GM18870 (cell line): ENCODE measurements around the gene ENPP7.

Experiments
- ATAC-seq: cut with Tn5 transposase; IDR thresholded peaks from one replicate; pipeline ENCODE4 v1.9.1; 2021; ENCODE audit warnings: moderate library complexity; ENCODE audit not compliant: unreplicated experiment

ENPP7 gene, protein sequence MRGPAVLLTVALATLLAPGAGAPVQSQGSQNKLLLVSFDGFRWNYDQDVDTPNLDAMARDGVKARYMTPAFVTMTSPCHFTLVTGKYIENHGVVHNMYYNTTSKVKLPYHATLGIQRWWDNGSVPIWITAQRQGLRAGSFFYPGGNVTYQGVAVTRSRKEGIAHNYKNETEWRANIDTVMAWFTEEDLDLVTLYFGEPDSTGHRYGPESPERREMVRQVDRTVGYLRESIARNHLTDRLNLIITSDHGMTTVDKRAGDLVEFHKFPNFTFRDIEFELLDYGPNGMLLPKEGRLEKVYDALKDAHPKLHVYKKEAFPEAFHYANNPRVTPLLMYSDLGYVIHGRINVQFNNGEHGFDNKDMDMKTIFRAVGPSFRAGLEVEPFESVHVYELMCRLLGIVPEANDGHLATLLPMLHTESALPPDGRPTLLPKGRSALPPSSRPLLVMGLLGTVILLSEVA

DNA sequence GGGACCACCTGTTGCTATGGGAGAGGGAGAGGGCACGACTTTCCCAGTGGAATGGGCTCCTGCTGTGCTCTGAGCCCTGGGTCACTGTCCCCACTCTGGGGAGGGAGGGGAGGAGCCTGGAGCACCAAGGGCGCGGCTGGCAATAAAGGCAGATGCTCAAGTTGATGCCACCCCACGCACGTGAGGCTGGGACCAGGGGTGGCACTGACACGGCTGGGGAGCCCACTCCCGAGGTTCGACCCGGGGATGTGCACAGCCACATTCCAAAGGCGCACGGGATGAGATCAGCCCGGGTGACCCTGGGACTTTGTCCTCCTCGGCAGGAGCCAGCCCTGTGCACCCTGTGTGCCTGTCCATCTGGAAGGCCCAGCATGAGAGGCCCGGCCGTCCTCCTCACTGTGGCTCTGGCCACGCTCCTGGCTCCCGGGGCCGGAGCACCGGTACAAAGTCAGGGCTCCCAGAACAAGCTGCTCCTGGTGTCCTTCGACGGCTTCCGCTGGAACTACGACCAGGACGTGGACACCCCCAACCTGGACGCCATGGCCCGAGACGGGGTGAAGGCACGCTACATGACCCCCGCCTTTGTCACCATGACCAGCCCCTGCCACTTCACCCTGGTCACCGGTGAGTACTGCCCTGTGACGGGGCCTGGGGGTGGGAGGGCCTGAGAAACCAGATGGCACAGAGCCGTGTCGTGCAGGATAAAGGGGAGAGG lies at the start of gene ENPP7:
TSS of gene ENPP7 (plus strand) at position 175 of the 715 bp plus-strand sequence. CDS start at position 372, 197 bp downstream.
- ATAC-seq, result no peak

DNA sequence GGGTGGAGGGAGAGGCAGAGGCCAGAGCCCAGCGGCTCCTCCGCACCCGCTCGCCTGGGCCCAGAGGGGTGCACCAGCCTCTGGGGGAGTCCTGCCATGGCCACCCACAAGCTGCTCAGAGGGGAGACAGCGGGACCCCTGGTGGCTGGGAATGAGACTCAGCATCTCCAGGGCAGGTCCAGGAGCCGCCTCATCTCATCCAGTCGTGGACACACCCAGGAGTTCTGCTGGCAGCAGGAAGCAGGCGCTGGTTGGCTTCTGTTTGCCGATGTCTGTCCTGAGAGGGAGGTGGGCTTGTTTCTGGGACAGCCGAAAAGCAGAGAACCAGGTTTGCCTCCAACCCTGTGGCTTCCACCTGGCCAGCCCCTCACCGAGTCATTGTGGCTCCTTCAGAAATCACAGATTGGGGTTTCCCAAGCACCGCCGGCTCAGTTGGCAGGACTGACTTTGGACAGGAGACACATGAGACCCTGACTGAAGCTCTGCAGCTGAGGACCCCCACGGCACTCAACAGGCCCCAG lies 49.6 kb upstream of the ENPP7 start:
- no peak for ATAC-seq

DNA sequence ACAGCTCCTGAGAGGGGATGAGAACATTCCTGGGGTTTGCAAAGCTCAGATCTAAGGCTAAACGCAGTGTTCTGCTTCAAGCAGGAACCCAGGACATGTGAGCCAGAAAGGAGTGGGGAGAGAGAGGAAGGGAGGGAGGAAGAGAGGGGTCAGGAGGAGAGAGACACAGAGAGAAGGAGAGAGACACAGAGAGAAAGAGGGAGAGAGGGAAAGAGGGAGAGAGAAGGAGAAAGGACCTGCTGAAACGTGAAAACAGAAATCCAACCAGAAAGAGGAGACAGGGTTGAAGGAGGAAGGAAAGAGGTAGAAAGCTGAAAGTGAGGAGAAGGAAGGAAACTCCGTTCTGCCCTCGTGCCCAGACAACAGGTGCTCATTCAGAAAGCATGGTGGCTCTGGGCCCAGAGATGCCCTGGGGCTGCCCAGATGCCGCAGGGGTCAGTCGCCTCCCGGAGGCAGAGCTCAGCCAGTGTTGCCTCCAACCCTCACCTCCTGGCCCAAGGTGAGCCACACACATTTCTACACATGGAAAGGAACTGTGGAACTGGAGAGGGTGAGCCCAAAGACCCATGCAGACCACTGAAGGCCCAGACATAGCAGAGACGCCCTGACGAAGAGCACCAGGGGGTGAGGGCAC lies 49.0 kb upstream of the ENPP7 start:
- ATAC-seq, result no peak

DNA sequence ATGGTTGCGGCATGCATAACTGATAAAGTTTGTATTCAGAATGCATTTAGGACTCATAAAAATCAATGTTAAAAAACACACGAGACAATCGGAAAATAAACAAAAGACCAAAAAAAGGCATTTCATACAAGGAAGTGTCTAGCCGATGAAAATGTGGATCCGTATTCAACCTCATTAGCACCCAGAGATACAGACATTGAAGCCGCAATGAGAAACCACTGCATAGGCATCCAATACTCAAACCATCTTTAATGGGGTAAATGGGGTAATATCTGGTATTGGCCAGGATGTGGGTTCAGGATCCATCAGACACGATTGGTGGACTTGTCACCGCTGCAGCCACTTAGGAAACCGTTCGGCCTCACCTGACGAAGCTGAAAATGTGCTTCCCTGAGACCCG lies 47.4 kb upstream of the ENPP7 start:
- no peak for ATAC-seq

DNA sequence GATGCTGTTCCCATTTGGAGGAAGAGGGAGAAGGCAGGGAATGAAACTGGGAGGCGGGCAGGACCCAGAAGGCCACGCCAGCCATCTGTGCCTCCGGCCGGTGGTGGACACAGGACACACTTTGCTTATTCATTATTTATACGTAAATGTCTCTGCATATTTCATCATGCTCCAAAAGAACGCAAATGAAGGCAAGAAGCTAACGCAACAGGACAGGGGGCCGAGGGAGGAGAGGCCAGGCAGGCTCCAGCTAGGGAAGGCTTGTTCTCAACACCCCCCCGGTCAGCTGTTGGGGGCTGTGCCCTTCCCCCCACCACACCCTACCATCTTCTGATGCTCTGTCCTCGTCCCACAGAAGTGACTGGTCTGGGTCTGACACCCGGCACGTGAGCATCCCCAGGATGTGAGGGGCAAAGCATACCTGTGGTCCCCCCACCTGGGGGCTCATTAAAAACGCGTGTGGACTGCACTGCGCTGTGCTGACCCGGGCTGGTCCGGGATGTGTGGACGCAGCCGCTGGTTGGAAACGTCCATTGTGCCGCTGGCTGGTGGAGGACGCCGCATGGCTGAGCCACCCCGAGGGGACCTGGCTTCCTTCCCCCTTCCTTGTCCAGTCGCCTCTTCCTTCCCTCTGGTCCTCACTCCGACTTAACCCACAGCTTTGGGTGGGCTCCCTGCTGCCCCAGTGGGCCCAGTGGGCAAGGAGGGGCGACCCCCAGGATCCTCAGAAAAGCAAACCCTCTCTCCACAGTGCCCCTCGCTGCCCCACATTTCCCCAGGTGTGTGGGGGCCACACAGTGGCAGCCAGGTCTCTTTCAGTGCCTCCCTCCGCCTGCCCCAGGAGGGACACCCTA lies 46.4 kb upstream of the ENPP7 start:
- ATAC-seq, result no peak

DNA sequence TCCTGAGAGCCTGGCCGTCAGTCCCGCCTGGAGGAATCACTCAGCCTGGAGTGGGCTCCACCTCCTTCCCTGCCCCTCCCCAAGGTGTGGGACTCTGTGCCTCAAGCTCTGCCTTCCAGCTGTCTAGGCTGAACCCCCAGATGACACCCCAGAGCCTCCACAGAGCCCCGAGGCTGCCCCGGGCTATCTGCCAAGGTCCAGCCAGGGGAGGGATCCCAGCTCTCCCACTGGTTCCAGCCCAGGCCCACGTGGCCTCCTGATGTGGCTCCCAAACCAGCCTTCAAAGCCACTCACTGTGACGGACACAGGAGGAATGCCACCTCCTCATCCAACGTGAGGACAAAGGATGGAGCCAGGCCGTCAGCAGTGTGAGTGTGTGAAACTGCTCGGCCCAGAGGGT lies 45.6 kb upstream of the ENPP7 start:
- no peak for ATAC-seq

DNA sequence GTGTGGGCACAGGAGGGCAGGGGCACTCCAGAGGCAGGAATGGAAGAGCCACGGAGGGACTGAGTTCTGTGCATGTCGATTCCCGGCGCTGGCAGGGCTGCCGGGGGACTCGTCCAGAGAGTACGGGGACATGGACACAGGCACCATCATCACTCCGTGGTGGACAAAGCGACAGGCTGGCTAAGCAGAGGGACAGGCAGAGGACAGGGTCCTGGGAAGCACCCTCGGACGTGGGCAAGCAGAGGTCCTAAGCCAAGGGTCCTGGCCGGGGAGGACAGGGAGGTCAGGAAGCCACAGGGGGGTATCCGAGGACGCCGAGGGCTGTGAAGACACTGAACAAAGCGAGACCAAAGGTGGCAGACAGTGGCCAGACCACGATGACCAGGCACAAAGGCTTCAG lies 44.3 kb upstream of the ENPP7 start:
- ATAC-seq, result no peak

DNA sequence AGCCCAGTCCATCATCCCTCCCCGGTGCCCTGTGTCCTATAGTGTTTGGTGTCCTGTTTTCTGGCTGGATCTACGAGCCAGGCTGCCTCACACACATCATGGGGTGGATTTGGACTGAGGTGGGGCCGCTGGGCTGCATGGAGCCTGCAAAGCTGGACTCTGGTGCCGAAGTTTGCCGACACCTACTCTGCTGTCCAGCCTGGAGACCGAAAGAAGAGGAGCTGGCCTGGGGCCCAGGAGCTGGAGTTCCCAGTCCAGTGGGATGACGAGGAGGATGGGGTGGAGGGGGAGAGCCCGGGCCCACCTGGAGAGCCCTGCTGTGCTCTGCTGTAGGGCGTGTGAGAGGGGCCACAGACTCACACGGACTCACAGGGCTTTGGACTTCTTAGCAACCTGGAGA lies 40.3 kb upstream of the ENPP7 start:
- ATAC-seq, result no peak

DNA sequence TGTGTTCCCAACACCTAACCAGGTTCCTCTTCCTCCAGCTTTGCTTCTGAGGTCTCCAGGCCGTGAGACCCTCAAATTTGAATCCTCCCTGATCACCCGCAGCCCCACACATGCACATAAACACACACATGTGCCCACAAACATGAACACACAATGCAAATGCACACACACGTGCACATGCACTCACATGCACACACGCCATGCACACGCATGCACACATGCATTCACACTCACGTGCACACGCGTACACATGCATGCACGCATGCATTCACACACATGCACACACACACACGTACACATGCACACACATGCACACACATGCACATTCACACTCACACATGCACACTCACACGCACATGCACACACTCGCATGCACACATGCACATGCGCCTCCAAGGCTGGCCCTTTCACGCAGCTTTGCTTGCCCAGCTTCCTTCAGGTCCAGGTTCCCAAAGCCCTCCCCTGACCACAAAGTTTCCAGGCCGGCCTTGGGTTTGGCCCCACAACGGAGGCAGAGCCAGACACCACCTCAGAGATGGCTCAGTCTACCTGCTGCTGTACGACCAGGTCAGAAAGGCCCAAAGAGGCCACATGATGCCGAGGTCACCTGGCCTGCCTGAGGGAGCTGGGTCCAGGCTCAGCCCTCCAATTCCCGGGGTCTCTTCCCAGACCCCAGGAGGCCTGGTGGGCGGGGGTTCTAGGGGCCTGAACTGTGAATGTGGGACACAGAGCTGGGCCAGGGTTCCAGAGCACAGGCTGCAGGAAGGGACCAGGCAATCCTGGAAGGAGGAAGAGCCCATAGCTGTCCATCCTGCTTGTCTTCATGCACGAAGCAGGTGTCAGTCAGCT lies 39.5 kb upstream of the ENPP7 start:
- ATAC-seq, result no peak

DNA sequence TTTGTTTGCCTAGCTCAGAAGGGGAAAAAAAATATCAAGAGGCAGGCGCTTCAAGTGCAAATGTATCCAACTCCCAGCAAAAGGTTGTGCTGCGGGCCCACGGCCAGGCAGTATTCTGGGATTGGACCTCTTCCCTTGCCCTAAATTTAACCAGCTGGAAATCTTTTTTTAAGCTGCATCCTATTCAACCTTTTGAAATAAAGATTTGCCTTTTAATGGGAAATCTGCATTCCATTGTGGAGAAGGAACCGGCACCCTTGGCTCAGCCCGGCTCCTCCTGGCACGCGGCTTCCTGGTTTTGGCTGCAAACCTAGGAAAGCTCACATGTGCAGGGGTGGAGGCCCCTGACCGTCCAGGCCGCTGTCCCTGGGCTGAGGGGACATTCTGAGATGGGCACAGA lies 38.8 kb upstream of the ENPP7 start:
- no peak for ATAC-seq

DNA sequence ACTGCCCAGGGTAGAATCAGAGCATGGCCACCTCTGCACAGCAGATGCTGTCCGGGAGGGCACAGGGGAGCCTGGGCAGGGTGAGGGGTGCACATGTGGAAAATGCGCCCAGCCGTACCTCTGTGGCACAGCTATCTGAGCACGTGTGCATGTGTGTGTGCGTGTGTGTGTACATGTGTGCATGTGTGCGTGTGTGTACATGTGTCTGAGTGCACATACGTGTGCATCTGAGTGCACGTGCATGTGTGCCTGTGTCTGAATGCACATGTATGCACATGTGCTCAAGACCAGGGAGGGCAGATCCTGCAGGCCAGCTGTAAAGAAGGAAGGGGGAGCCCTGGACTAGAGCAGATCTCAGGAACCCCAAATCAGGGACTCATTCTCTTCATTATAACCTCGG lies 37.3 kb upstream of the ENPP7 start:
- no peak for ATAC-seq

DNA sequence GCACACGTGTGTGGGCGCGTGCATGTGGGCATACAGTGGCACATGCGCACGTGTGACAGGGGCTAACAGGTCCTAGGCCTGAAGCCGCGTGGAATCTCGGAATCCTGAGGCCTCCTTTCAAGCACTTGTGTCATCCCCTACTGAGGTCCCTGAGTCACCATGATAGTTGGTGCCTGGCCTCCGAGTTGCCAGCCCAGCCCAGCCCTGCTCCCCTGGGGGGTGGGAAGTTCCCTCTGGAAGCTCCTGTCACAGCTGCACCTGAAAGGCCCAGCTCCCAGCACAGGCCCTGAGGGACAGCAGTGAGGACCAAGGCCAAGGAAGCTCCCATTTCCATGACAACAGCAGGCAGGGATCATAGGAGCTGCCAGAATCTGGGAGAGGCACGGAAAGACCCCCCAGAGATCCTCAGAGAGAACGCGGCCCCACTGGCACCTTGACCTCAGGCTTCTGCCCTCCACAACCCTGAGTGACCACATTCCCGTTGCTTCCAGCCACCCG lies 35.4 kb upstream of the ENPP7 start:
- ATAC-seq, result no peak

DNA sequence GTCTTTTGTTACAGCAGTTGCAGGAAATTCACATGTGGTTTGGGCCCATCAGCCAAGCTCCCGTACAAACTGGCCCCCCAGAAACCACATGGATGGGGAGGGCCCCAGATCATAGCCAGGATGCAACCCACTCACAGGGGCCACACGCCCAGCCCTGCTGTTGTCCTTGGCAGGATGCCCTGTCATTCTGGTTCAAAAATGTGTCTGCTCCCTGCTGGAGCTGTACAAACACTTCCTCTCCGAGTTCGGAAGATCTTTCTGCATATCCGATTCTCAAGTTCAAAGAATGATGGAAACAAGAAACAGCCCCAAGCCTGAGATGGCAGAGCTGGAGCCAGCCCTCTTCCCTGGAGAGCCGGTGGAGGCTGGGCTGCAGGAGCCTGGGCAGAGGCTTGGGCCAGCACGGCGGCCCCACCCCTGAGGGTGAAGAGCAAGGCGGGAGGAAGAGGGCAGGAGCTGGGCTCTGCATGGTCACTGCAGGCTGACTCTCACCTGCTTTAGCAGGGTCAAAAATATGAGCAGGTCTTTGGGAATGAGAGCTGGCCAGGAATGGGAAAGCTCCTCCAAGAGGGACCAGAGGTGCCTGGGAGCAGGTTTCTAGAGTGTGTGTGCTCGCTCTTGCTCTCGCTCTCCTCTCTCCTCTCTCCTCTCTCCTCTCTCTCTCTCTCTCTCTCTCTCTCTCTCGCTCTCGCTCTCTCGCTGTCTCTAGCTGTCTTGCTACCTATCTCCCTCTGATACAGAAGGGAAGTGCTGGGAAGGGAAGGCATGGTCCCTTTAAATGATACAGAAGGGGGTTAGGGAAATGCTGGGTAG lies 34.7 kb upstream of the ENPP7 start:
- no peak for ATAC-seq

DNA sequence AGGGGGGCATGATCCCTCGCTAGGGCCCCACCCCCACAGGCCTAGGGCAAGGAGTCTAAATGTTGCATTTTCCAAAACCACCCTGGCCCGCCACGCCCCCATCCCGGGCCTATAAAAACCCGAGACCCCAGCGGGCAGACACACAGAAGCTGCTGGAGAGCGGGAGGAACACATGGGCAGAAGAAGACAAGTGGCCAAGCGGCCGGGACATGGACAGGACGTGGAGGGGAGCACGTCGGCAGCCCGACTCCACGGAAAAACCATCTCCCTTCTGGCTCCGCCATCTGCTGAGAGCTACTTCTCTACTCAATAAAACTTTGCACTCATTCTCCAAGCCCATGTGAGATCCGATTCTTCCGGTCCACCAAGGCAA lies 34.1 kb upstream of the ENPP7 start:
- no peak for ATAC-seq

DNA sequence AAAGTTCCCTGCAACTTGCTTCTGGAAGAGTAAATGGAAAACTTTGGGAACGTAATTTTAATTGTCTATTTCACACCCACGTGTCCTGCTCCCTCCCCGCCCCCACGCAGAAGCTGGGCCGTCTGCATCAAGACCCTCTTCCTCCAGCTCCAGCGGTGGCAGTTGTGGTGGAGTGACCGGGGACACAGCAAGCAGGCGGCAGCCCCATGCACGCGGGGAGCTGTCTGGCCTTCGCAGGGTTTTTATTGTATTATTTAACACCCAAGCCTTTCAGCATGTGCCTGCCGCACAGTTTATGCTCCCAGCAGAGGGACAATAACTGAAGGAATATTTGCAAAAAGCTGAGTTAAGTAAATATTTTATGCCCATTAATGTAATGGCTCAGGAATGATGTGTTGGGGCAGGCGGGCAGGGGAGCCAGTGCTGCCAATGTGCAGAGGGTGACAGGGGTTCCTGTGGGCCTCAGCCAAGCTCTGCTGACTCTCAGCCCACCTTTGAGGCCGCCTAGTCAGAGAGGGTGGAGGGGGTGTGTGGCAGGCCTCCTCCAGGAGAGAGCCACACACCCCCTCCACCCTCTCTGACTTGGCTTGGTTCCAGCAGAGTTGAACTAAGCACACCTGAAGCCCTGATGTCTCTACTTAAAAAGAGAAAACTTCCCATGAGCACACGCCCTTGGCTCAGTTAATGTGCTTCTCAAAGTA lies 32.4 kb upstream of the ENPP7 start:
- ATAC-seq, result no peak

DNA sequence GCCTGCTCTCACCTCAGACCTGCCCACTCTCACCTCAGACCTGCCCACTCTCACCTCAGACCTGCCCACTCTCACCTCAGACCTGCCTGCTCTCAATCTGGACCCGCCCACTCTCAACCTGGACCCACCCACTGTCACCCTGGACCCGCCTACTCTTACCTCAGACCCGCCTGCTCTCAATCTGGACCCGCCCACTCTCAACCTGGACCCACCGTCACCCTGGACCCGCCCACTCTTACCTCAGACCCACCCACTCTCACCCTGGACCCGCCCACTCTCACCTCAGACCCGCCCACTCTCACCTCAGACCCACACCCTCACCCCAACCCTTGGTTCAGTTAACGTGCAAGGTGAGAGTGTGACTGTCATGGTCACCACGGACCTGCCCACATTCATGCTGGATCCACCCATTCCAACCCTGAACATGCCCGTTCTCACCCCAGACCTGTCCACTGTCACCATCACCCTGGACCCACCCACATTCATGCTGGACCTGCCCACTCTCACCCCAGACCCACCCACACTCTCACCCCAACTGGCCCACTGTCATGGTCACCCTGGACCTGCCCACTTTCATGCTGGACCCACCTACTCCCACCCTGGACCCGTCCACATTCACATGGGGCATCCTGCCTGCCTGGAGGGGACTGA lies 31.2 kb upstream of the ENPP7 start:
- no peak for ATAC-seq

DNA sequence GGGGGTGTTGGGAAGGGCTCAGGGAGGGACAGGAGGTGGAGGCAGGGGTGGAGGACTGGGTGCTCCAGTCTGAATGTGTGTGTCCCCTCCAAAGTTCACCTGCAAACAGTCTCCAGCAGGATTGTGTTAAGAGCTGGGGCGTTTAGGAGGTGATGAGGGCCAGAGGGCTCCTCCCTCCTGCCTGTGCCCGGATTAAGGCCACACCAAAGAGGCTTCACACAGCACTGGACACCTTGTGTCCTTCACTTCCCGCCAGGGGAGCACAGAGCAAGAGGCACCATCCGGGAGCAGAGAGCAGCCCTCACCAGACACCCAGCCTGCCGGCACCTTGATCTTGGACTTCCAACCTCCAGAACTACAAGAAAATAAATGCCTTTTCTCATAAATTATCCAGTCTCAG lies 30.2 kb upstream of the ENPP7 start:
- no peak for ATAC-seq

DNA sequence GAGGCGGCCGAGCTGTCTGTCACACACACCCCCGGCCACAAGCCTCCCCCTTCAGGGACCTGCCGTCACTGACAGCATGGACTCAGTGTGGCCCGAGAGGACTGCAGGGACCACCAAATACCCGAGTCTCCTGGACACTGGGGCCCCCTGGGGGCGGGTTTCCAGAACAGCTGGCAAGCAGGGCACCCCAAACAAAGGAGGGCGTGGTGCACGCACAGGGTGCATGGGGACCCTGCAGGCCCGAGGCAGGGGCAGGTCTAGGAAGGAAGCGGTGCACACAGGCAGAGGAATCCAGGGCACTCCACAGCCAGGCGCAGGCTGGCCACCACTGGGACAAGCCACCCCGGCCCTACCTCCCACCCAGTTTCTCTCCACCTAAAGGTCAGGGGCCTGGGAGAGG lies 28.7 kb upstream of the ENPP7 start:
- ATAC-seq, result no peak
